Liver (tissue), 9 donors: ENCODE measurements around the gene PREB. TPM values are rescaled to one million over a fixed set of nuclear protein-coding genes. Genes with fewer than 3 reads are reported as not detected.

Source experiments
- DNase-seq: peaks from one replicate; pipeline ENCODE4 v3.0.0-alpha.2; 2017; ENCODE audit warnings: low spot score
- H3K27ac ChIP-seq, 2 donors: one replicate each; pipeline ENCODE4 v1.7.0; 2013; ENCODE audit warnings: inconsistent platforms in 2 of 2, low read length in 2 of 2, control low read depth in 1 of 2, low read depth in 1 of 2, mild to moderate bottlenecking in 1 of 2
- H3K27me3 ChIP-seq, 4 donors: one replicate each; pipeline versions ENCODE4 v1.6.1 to v1.7.0; 2013; ENCODE audit warnings: low read length in 3 of 4, inconsistent platforms in 1 of 4, mild to moderate bottlenecking in 1 of 4, moderate library complexity in 1 of 4; ENCODE audit not compliant: control insufficient read depth in 4 of 4, insufficient read depth in 4 of 4
- H3K36me3 ChIP-seq, 4 donors: one replicate each; pipeline versions ENCODE4 v1.6.1 to v1.7.0; 2013; ENCODE audit warnings: low read length in 3 of 4, mild to moderate bottlenecking in 3 of 4, low read depth in 1 of 4, moderate library complexity in 1 of 4; ENCODE audit not compliant: control insufficient read depth in 4 of 4, insufficient read depth in 3 of 4
- H3K4me1 ChIP-seq, 4 donors: one replicate each; pipeline versions ENCODE4 v1.6.1 to v1.7.0; 2013; ENCODE audit warnings: low read length in 3 of 4, mild to moderate bottlenecking in 3 of 4, moderate library complexity in 1 of 4; ENCODE audit not compliant: control insufficient read depth in 4 of 4, insufficient read depth in 4 of 4
- H3K4me3 ChIP-seq, 3 donors: one replicate each; pipeline versions ENCODE4 v1.6.1 to v1.7.0; 2013; ENCODE audit warnings: low read length in 3 of 3, control low read depth in 1 of 3, low read depth in 1 of 3, mild to moderate bottlenecking in 1 of 3
- H3K9ac ChIP-seq, 2 donors: one replicate each; pipeline ENCODE4 v1.7.0; 2013; ENCODE audit warnings: low read length in 2 of 2, mild to moderate bottlenecking in 2 of 2, moderate library complexity in 2 of 2, control low read depth in 1 of 2, low read depth in 1 of 2
- H3K9me3 ChIP-seq, 4 donors: one replicate each; pipeline versions ENCODE4 v1.6.1 to v1.7.0; 2013; ENCODE audit warnings: low read length in 3 of 4; ENCODE audit not compliant: control insufficient read depth in 4 of 4
- ATF3 ChIP-seq: IDR thresholded peaks from 2 replicates; pipeline ENCODE4 v1.6.1; 2016; ENCODE audit warnings: antibody characterized with exemption
- CTCF ChIP-seq: fragments of 150-350 bp; IDR thresholded peaks from 2 replicates; pipeline ENCODE4 v1.5.1; 2017; ENCODE audit warnings: improper control_type of control experiment, low read depth, low read length; ENCODE audit not compliant: missing input control
- EGR1 ChIP-seq, 2 donors: IDR thresholded peaks; 2 replicates each; pipeline ENCODE4 v1.6.1; 2016 to 2018; ENCODE audit warnings: antibody characterized with exemption in 2 of 2, low read depth in 2 of 2
- FOXA1 ChIP-seq: IDR thresholded peaks from 2 replicates; pipeline ENCODE4 v1.6.1; 2016; ENCODE audit warnings: antibody characterized with exemption
- FOXA2 ChIP-seq: IDR thresholded peaks from 2 replicates; pipeline ENCODE4 v1.6.1; 2016; ENCODE audit warnings: antibody characterized with exemption
- HNF4A ChIP-seq, 2 donors: conservative IDR thresholded peaks; 2 replicates each; pipeline ENCODE4 v1.6.1; 2016; ENCODE audit warnings: antibody characterized with exemption in 2 of 2, mild to moderate bottlenecking in 2 of 2
- HNF4G ChIP-seq: IDR thresholded peaks from 2 replicates; pipeline ENCODE4 v1.6.1; 2016; ENCODE audit warnings: antibody characterized with exemption
- JUND ChIP-seq, 2 donors: IDR thresholded peaks; 2 replicates each; pipeline ENCODE4 v1.6.1; 2016; ENCODE audit warnings: antibody characterized with exemption in 2 of 2
- MAX ChIP-seq: IDR thresholded peaks from 2 replicates; pipeline ENCODE4 v1.6.1; 2016; ENCODE audit warnings: antibody characterized with exemption
- NR2F2 ChIP-seq: IDR thresholded peaks from 2 replicates; pipeline ENCODE4 v1.6.1; 2016; ENCODE audit warnings: antibody characterized with exemption
- RAD21 ChIP-seq, 2 donors: IDR thresholded peaks; 2 replicates each; pipeline ENCODE4 v1.6.1; 2016; ENCODE audit warnings: antibody characterized with exemption in 2 of 2, mild to moderate bottlenecking in 2 of 2
- REST ChIP-seq: IDR thresholded peaks from 2 replicates; pipeline ENCODE4 v1.6.1; 2016; ENCODE audit warnings: antibody characterized with exemption, mild to moderate bottlenecking
- RXRA ChIP-seq, 2 donors: IDR thresholded peaks; 2 replicates each; pipeline ENCODE4 v1.6.1; 2017 to 2018; ENCODE audit warnings: antibody characterized with exemption in 2 of 2, mild to moderate bottlenecking in 1 of 2
- TAF1 ChIP-seq: conservative IDR thresholded peaks from 2 replicates; pipeline ENCODE4 v1.6.1; 2016; ENCODE audit warnings: antibody characterized with exemption, mild to moderate bottlenecking
- WGBS: extraction: QIAGEN DNeasy Blood & Tissue Kit; methylation state at CpG from one replicate; pipeline ENCODE4 v1.1.7; 2013; 5-methylcytosine and 5-hydroxymethylcytosine counted together
- polyA plus RNA-seq, 2 donors: library from polyadenylated mRNA; stranded (reverse) in 1 of 2; unstranded in 1 of 2; fragments of 200-250 nt in 1 of 2; fragments of >200 nt in 1 of 2; fragmentation: Nextera tagmentation in 1 of 2; extraction: Ambion mirVana in 1 of 2; gene quantifications; one replicate each; pipeline versions ENCODE4 v1.2.1 to v1.2.3, GENCODE V29; 2013 to 2015
- total RNA-seq, 2 donors: library from RNA; depleted of rRNA; stranded (reverse); fragments of >200 nt; gene quantifications; one replicate each; pipeline ENCODE4 v1.2.3, GENCODE V29; 2014
- donor health status: healthy.
- donor health status: healthy.
- donor health status: healthy.
- donor health status: healthy.
- donor health status: healthy.

Gene PREB
- total and polyA plus RNA-seq, 4 donors: 21.5 to 98.4 (median 60.9) TPM

GRCh38 chr2:27160191-27160590 lies 25.8 kb upstream of the PREB start:
- H3K36me3 ChIP-seq: no peaks in the 10 kb centered on the region
- H3K4me3 ChIP-seq: no peak overlapping the region
- H3K9me3 ChIP-seq: no peaks in the 10 kb centered on the region
- DNase-seq: no peak
- TF ChIP-seq EGR1 (IDR thresholded peaks at IDR 0.05; ENCODE audit: low read depth in 2 of 2): no peak
- TF ChIP-seq HNF4G: no peak
- TF ChIP-seq ATF3: no peak
- no peak for TF ChIP-seq HNF4A (conservative IDR thresholded peaks at IDR 0.05)
- no peak for TF ChIP-seq RAD21 (IDR thresholded peaks at IDR 0.05)
- no peak for TF ChIP-seq CTCF
- TF ChIP-seq FOXA2: no peak
- TF ChIP-seq FOXA1: no peak
- no peak for TF ChIP-seq RXRA (IDR thresholded peaks at IDR 0.05)
- no peak for TF ChIP-seq NR2F2
- TF ChIP-seq TAF1: no peak
- TF ChIP-seq REST: no peak
- TF ChIP-seq JUND (IDR thresholded peaks at IDR 0.05): no peak
- H3K27me3 ChIP-seq: no peaks in the 10 kb centered on the region
- 89% methylated on average over 9 of the region's 9 CpGs for WGBS
- H3K4me1 ChIP-seq: peaks cover 0 to 2% (median under 1%) of the 10 kb centered on the region in 4 donors
- H3K27ac ChIP-seq: no peak overlapping the region
- no peak overlapping the region for H3K9ac ChIP-seq

GRCh38 chr2:27159271-27159670 lies 24.8 kb upstream of the PREB start:
- WGBS: 92% methylated on average over 6 of the region's 6 CpGs

More at GRCh38 chr2:27159271-27159670, 24.8 kb upstream of the PREB start:
- DNase-seq: no peak
- Histone ChIP-seq H3K27me3 (no peaks in the 10 kb centered on the region), H3K9ac (no peak overlapping the region), H3K9me3 (no peaks in the 10 kb centered on the region), H3K36me3 (no peaks in the 10 kb centered on the region), H3K4me3 (no peak overlapping the region), H3K4me1 (peaks cover 0 to 2% (median under 1%) of the 10 kb centered on the region in 4 donors), H3K27ac (no peak overlapping the region)
- TF ChIP-seq HNF4A (conservative IDR thresholded peaks at IDR 0.05): no peak
- TF ChIP-seq RAD21 (IDR thresholded peaks at IDR 0.05): no peak
- TF ChIP-seq CTCF: no peak
- no peak for TF ChIP-seq MAX
- no peak for TF ChIP-seq REST
- TF ChIP-seq ATF3: no peak
- no peak for TF ChIP-seq FOXA2
